GM23338 (cell line): ENCODE data around the gene PPIP5K2. TPM values are rescaled to one million over a fixed set of nuclear protein-coding genes. Genes with fewer than 3 reads are reported as not detected.

Experiments
- ATAC-seq: fragments of 200-7000 bp; cut with Tn5 transposase; 3 replicates; pipeline ENCODE4 v1.9.1; 2020
- DNase-seq: peaks from one replicate; pipeline ENCODE4 v3.0.0-alpha.2; 2015; ENCODE audit warnings: low spot score
- H2AFZ ChIP-seq: fragments of 200-600 bp; sonication (generic); 2 replicates; pipeline ENCODE4 v1.8.0; 2016; ENCODE audit warnings: antibody characterized with exemption, mild to moderate bottlenecking, moderate library complexity
- H3F3A ChIP-seq: fragments of 200-600 bp; sonication (generic); replicated peaks from 2 replicates; pipeline ENCODE4 v1.8.0; 2017; ENCODE audit warnings: antibody characterized with exemption, mixed run types, low read depth
- H3K27ac ChIP-seq: fragments of 200-600 bp; sonication (generic); 2 replicates; pipeline ENCODE4 v1.6.1; 2016; ENCODE audit warnings: low read depth
- H3K27me3 ChIP-seq: fragments of 200-600 bp; sonication (generic); 2 replicates; pipeline ENCODE4 v1.8.0; 2016; ENCODE audit warnings: mild to moderate bottlenecking, mixed run types, moderate library complexity; ENCODE audit not compliant: insufficient read depth
- H3K36me3 ChIP-seq: fragments of 200-600 bp; sonication (generic); 2 replicates; pipeline ENCODE4 v1.8.0; 2016; ENCODE audit warnings: mild to moderate bottlenecking; ENCODE audit not compliant: insufficient read depth
- H3K4me1 ChIP-seq: fragments of 200-600 bp; sonication (generic); 2 replicates; pipeline ENCODE4 v1.8.0; 2016; ENCODE audit warnings: mild to moderate bottlenecking, moderate library complexity; ENCODE audit not compliant: insufficient read depth
- H3K4me2 ChIP-seq: fragments of 200-600 bp; sonication (generic); 2 replicates; pipeline ENCODE4 v1.7.1; 2017; ENCODE audit warnings: mixed run types
- H3K4me3 ChIP-seq: fragments of 200-600 bp; sonication (generic); 2 replicates; pipeline ENCODE4 v1.6.1; 2016; ENCODE audit warnings: mixed run types
- H3K79me2 ChIP-seq: fragments of 200-600 bp; sonication (generic); replicated peaks from 2 replicates; pipeline ENCODE4 v1.8.0; 2017; ENCODE audit warnings: mild to moderate bottlenecking; ENCODE audit not compliant: insufficient read depth
- H3K9me2 ChIP-seq: fragments of 200-600 bp; sonication (generic); 2 replicates; pipeline ENCODE4 v1.8.0; 2017; ENCODE audit not compliant: insufficient read depth
- H4K20me1 ChIP-seq: fragments of 200-600 bp; sonication (generic); replicated peaks from 2 replicates; pipeline ENCODE4 v1.8.0; 2017; ENCODE audit warnings: mild to moderate bottlenecking; ENCODE audit not compliant: insufficient read depth
- H3K27ac Mint-ChIP-seq: 2 replicates; pipeline ENCODE4 v1.8.0; 2020; ENCODE audit warnings: inconsistent platforms, mild to moderate bottlenecking, moderate library complexity, mixed read lengths
- H3K27me3 Mint-ChIP-seq: 3 replicates; pipeline ENCODE4 v1.8.0; 2022; ENCODE audit warnings: low read depth, mild to moderate bottlenecking, moderate library complexity, mixed read lengths, inconsistent platforms; ENCODE audit not compliant: insufficient read depth, poor library complexity
- H3K36me3 Mint-ChIP-seq: 3 replicates; pipeline ENCODE4 v1.8.0; 2021; ENCODE audit warnings: low read depth, mild to moderate bottlenecking, inconsistent platforms, moderate library complexity, mixed read lengths
- H3K4me1 Mint-ChIP-seq: 3 replicates; pipeline ENCODE4 v1.8.0; 2020; ENCODE audit warnings: mild to moderate bottlenecking, inconsistent platforms, mixed read lengths
- H3K4me3 Mint-ChIP-seq: 3 replicates; pipeline ENCODE4 v1.8.0; 2021; ENCODE audit warnings: moderate library complexity, mild to moderate bottlenecking, inconsistent platforms, mixed read lengths
- H3K9me3 Mint-ChIP-seq: 3 replicates; pipeline ENCODE4 v1.8.0; 2020; ENCODE audit warnings: moderate library complexity, mild to moderate bottlenecking, inconsistent platforms, mixed read lengths
- EZH2phosphoT487 ChIP-seq: fragments of 200-600 bp; sonication (generic); IDR thresholded peaks from one replicate; pipeline ENCODE4 v1.8.1; 2018; ENCODE audit warnings: antibody characterized with exemption; ENCODE audit not compliant: unreplicated experiment
- JUNB ChIP-seq: IDR thresholded peaks from one replicate; pipeline ENCODE4 v1.6.1; 2016; ENCODE audit warnings: antibody characterized with exemption; ENCODE audit not compliant: unreplicated experiment
- STAT1 ChIP-seq: IDR thresholded peaks from one replicate; pipeline ENCODE4 v1.6.1; 2016; ENCODE audit warnings: antibody characterized with exemption; ENCODE audit not compliant: unreplicated experiment
- ZNF114 ChIP-seq: fragments of 250-450 bp; sonication (Bioruptor Pico); IDR thresholded peaks from 2 replicates; pipeline ENCODE4 v1.5.0; 2020; ENCODE audit warnings: mild to moderate bottlenecking, moderate library complexity
- polyA plus RNA-seq: library from polyadenylated mRNA; unstranded; fragments of >200 nt; fragmentation: Nextera tagmentation; extraction: Ambion mirVana; gene quantifications from 2 replicates; pipeline ENCODE4 v1.2.1, GENCODE V29; 2016
- total RNA-seq: library from RNA; depleted of rRNA; stranded (reverse); fragments of >200 nt; shearing (Covaris generic); gene quantifications from 2 replicates; pipeline ENCODE4 v1.2.3, GENCODE V29; 2014
- TF ChIP-seq, protein P1 (sequence below): fragments of 250-450 bp; sonication (Bioruptor Pico); IDR thresholded peaks from 2 replicates; pipeline ENCODE4 v1.5.0; 2020; ENCODE audit warnings: mild to moderate bottlenecking, moderate library complexity
- TF ChIP-seq, protein P2 (sequence below), 2 experiments: fragments of 200-600 bp in 1 of 2; sonication (generic) in 1 of 2; conservative IDR thresholded peaks; 2 replicates each; pipeline versions ENCODE4 v1.5.1 to v1.6.1; 2016 to 2017; ENCODE audit warnings: antibody characterized with exemption in 2 of 2, low read depth in 2 of 2, mild to moderate bottlenecking in 2 of 2, moderate library complexity in 1 of 2
- TF ChIP-seq, protein P3 (sequence below): IDR thresholded peaks from one replicate; pipeline ENCODE4 v1.6.1; 2018; ENCODE audit warnings: antibody characterized with exemption; ENCODE audit not compliant: unreplicated experiment

The PPIP5K2 gene
- total and polyA plus RNA-seq, 2 experiments from 2014 or later, result 41.7 to 45.4 TPM

DNA sequence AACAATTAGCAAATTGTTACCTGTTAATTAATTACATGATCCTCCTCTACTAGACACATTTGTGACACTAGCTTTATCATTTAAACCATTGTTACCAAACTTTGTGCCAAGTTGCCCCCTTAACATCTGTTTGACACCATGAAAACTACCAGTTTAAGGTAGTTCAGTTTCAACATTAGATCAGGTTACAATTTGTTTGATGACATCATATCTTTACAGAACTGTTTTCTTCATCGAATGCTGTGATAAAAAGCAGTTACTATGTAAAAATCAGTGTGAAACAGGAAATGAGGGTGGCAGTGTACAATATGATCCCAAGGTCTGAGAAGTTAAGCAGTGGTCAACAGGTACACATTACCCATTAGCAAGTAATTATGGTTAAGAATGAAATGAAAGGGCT, 17.9 kb upstream of the PPIP5K2 start:
- H3K27me3 ChIP-seq, result no peaks in the 10 kb centered on the region
- no peaks in the 10 kb centered on the region for H3K36me3 Mint-ChIP-seq
- no peaks in the 10 kb centered on the region for H4K20me1 ChIP-seq

DNA sequence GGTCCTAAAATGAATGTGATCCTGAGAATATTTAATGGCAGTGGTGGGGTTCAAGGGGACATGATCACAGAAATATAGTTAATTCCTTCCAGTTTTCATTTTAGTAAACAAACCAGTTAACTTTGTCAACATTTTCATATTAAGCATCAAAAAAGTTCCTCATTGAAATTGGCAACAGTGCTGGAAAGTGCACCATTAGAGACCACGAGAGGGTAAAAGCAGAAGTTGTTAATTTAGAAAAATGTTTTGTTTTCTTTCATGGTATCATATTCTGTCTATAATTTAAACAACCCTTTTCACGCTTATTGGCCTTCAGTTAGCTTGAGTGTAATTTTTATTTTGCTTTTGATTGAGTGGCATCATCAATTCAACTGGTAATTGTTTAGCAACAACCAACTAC, 12.0 kb upstream of the PPIP5K2 start:
- Histone ChIP-seq H3K79me2 (peaks cover 16% of the 10 kb centered on the region), H3K9me2 (no peaks in the 10 kb centered on the region), H4K20me1 (no peaks in the 10 kb centered on the region), H3K27ac (no peak overlapping the region), H3F3A (no peaks in the 10 kb centered on the region), H3K27me3 (no peaks in the 10 kb centered on the region), H3K4me1 (peaks cover 19% of the 10 kb centered on the region), H2AFZ (no peak overlapping the region), H3K4me3 (no peak overlapping the region), H3K4me2 (no peak overlapping the region), H3K36me3 (no peaks in the 10 kb centered on the region)
- ATAC-seq (no peak), DNase-seq (no peak)
- Mint-ChIP-seq H3K4me1 (peaks cover 20% of the 10 kb centered on the region), H3K27ac (peak overlapping the region; percentile 82), H3K4me3 (no peak overlapping the region), H3K36me3 (0 out of 3 replicates have a peak, but pooled peaks cover 2% of the 10 kb centered on the region), H3K9me3 (no peaks in the 10 kb centered on the region), H3K27me3 (no peaks in the 10 kb centered on the region)
- TF ChIP-seq, protein P1, sequence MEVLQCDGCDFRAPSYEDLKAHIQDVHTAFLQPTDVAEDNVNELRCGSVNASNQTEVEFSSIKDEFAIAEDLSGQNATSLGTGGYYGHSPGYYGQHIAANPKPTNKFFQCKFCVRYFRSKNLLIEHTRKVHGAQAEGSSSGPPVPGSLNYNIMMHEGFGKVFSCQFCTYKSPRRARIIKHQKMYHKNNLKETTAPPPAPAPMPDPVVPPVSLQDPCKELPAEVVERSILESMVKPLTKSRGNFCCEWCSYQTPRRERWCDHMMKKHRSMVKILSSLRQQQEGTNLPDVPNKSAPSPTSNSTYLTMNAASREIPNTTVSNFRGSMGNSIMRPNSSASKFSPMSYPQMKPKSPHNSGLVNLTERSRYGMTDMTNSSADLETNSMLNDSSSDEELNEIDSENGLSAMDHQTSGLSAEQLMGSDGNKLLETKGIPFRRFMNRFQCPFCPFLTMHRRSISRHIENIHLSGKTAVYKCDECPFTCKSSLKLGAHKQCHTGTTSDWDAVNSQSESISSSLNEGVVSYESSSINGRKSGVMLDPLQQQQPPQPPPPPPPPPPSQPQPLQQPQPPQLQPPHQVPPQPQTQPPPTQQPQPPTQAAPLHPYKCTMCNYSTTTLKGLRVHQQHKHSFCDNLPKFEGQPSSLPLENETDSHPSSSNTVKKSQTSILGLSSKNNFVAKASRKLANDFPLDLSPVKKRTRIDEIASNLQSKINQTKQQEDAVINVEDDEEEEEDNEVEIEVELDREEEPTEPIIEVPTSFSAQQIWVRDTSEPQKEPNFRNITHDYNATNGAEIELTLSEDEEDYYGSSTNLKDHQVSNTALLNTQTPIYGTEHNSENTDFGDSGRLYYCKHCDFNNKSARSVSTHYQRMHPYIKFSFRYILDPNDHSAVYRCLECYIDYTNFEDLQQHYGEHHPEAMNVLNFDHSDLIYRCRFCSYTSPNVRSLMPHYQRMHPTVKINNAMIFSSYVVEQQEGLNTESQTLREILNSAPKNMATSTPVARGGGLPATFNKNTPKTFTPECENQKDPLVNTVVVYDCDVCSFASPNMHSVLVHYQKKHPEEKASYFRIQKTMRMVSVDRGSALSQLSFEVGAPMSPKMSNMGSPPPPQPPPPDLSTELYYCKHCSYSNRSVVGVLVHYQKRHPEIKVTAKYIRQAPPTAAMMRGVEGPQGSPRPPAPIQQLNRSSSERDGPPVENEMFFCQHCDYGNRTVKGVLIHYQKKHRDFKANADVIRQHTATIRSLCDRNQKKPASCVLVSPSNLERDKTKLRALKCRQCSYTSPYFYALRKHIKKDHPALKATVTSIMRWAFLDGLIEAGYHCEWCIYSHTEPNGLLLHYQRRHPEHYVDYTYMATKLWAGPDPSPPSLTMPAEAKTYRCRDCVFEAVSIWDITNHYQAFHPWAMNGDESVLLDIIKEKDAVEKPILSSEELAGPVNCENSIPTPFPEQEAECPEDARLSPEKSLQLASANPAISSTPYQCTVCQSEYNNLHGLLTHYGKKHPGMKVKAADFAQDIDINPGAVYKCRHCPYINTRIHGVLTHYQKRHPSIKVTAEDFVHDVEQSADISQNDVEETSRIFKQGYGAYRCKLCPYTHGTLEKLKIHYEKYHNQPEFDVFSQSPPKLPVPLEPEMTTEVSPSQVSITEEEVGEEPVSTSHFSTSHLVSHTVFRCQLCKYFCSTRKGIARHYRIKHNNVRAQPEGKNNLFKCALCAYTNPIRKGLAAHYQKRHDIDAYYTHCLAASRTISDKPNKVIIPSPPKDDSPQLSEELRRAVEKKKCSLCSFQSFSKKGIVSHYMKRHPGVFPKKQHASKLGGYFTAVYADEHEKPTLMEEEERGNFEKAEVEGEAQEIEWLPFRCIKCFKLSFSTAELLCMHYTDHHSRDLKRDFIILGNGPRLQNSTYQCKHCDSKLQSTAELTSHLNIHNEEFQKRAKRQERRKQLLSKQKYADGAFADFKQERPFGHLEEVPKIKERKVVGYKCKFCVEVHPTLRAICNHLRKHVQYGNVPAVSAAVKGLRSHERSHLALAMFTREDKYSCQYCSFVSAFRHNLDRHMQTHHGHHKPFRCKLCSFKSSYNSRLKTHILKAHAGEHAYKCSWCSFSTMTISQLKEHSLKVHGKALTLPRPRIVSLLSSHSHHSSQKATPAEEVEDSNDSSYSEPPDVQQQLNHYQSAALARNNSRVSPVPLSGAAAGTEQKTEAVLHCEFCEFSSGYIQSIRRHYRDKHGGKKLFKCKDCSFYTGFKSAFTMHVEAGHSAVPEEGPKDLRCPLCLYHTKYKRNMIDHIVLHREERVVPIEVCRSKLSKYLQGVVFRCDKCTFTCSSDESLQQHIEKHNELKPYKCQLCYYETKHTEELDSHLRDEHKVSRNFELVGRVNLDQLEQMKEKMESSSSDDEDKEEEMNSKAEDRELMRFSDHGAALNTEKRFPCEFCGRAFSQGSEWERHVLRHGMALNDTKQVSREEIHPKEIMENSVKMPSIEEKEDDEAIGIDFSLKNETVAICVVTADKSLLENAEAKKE (CRISPR knock-in tag), result no peak
- TF ChIP-seq EZH2phosphoT487 (no peak), STAT1 (no peak), ZNF114 (no peak)

More for the DNA sequence above, 17.9 kb upstream of the PPIP5K2 start:
- H3K27ac ChIP-seq, result no peak overlapping the region
- TF ChIP-seq ZNF114 (no peak), JUNB (no peak), EZH2phosphoT487 (no peak)
- TF ChIP-seq, protein P2, sequence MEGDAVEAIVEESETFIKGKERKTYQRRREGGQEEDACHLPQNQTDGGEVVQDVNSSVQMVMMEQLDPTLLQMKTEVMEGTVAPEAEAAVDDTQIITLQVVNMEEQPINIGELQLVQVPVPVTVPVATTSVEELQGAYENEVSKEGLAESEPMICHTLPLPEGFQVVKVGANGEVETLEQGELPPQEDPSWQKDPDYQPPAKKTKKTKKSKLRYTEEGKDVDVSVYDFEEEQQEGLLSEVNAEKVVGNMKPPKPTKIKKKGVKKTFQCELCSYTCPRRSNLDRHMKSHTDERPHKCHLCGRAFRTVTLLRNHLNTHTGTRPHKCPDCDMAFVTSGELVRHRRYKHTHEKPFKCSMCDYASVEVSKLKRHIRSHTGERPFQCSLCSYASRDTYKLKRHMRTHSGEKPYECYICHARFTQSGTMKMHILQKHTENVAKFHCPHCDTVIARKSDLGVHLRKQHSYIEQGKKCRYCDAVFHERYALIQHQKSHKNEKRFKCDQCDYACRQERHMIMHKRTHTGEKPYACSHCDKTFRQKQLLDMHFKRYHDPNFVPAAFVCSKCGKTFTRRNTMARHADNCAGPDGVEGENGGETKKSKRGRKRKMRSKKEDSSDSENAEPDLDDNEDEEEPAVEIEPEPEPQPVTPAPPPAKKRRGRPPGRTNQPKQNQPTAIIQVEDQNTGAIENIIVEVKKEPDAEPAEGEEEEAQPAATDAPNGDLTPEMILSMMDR (conservative IDR thresholded peaks at IDR 0.05; ENCODE audit: low read depth in 2 of 2), result no peak
- TF ChIP-seq, protein P3, sequence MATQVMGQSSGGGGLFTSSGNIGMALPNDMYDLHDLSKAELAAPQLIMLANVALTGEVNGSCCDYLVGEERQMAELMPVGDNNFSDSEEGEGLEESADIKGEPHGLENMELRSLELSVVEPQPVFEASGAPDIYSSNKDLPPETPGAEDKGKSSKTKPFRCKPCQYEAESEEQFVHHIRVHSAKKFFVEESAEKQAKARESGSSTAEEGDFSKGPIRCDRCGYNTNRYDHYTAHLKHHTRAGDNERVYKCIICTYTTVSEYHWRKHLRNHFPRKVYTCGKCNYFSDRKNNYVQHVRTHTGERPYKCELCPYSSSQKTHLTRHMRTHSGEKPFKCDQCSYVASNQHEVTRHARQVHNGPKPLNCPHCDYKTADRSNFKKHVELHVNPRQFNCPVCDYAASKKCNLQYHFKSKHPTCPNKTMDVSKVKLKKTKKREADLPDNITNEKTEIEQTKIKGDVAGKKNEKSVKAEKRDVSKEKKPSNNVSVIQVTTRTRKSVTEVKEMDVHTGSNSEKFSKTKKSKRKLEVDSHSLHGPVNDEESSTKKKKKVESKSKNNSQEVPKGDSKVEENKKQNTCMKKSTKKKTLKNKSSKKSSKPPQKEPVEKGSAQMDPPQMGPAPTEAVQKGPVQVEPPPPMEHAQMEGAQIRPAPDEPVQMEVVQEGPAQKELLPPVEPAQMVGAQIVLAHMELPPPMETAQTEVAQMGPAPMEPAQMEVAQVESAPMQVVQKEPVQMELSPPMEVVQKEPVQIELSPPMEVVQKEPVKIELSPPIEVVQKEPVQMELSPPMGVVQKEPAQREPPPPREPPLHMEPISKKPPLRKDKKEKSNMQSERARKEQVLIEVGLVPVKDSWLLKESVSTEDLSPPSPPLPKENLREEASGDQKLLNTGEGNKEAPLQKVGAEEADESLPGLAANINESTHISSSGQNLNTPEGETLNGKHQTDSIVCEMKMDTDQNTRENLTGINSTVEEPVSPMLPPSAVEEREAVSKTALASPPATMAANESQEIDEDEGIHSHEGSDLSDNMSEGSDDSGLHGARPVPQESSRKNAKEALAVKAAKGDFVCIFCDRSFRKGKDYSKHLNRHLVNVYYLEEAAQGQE, result no peak
- no peaks in the 10 kb centered on the region for H3K79me2 ChIP-seq
- H3K27me3 Mint-ChIP-seq, result no peaks in the 10 kb centered on the region
- ATAC-seq, result no peak
- no peak overlapping the region for H3K4me2 ChIP-seq
- H3K4me1 Mint-ChIP-seq, result no peaks in the 10 kb centered on the region
- H3K4me1 ChIP-seq, result no peaks in the 10 kb centered on the region
- H2AFZ ChIP-seq, result no peak overlapping the region
- no peak overlapping the region; the same call in 1 of the 2 replicates for H3K27ac Mint-ChIP-seq
- no peaks in the 10 kb centered on the region for H3K36me3 ChIP-seq
- no peaks in the 10 kb centered on the region for H3K9me2 ChIP-seq
- H3F3A ChIP-seq, result no peaks in the 10 kb centered on the region
- no peak overlapping the region for H3K4me3 ChIP-seq
- no peak overlapping the region for H3K4me3 Mint-ChIP-seq
- DNase-seq, result no peak
- H3K9me3 Mint-ChIP-seq, result no peaks in the 10 kb centered on the region
